ENCODE results near the gene CLIC6. TPM values are rescaled to one million over a fixed set of nuclear protein-coding genes. Genes with fewer than 3 reads are reported as not detected.

The CLIC6 gene
- total and polyA plus RNA-seq, 4 donors, result 15.1 to 63.9 (median 30.6) TPM

- Histone ChIP-seq H3K36me3 (ENCODE audit: control insufficient read depth in 4 of 4, insufficient read depth in 4 of 4, low read length in 4 of 4) (no peaks in the 10 kb centered on the region), H3K9me3 (ENCODE audit: control insufficient read depth in 4 of 4, insufficient read depth in 3 of 4, low read length in 3 of 4) (peaks cover 0 to 2% (median 0%) of the 10 kb centered on the region in 4 donors), H3K4me1 (ENCODE audit: control insufficient read depth in 5 of 5, insufficient read depth in 5 of 5, low read length in 5 of 5) (no peaks in the 10 kb centered on the region), H3K27ac (ENCODE audit: low read depth in 1 of 2, low read length in 1 of 2) (no peak overlapping the region), H3K4me3 (no peak overlapping the region), H3K9ac (ENCODE audit: insufficient read depth in 1 of 2, low read length in 2 of 2) (no peak overlapping the region), H3K27me3 (ENCODE audit: control insufficient read depth in 3 of 3, insufficient read depth in 3 of 3, low read length in 2 of 3) (peaks cover 0 to 10% (median 2%) of the 10 kb centered on the region in 3 donors)
- DNase-seq, result peak; percentile 34 to 81 (median 74)
- WGBS, 2 donors, result 16 to 22% methylated on average over 6 of the region's 6 CpGs
- peak; percentile 83 for TF ChIP-seq CTCF (IDR thresholded peaks at IDR 0.05; ENCODE audit: control extremely low read depth, extremely low read depth)
- peak; percentile 77 for ATAC-seq (ENCODE audit: insufficient read depth, low FRiP score)
Observed at GRCh38 chr21:34630536-34631143, 38.2 kb upstream of the CLIC6 start.

- 82 to 87% methylated on average over 4 of the region's 4 CpGs for WGBS, 2 donors
- H3K27me3 ChIP-seq (ENCODE audit: control insufficient read depth in 3 of 3, insufficient read depth in 3 of 3, low read length in 2 of 3), result peaks cover 0 to 3% (median 0%) of the 10 kb centered on the region in 3 donors
- H3K9me3 ChIP-seq (ENCODE audit: control insufficient read depth in 4 of 4, insufficient read depth in 3 of 4, low read length in 3 of 4), result peaks cover 0 to 2% (median 0%) of the 10 kb centered on the region in 4 donors
- no peak for DNase-seq
- no peak overlapping the region for H3K4me3 ChIP-seq
- H3K4me1 ChIP-seq (ENCODE audit: control insufficient read depth in 5 of 5, insufficient read depth in 5 of 5, low read length in 5 of 5), result no peaks in the 10 kb centered on the region
- no peak for TF ChIP-seq CTCF (IDR thresholded peaks at IDR 0.05; ENCODE audit: control extremely low read depth, extremely low read depth)
- no peaks in the 10 kb centered on the region for H3K36me3 ChIP-seq (ENCODE audit: control insufficient read depth in 4 of 4, insufficient read depth in 4 of 4, low read length in 4 of 4)
- H3K9ac ChIP-seq (ENCODE audit: insufficient read depth in 1 of 2, low read length in 2 of 2), result no peak overlapping the region
- no peak for ATAC-seq (ENCODE audit: insufficient read depth, low FRiP score)
- H3K27ac ChIP-seq (ENCODE audit: low read depth in 1 of 2, low read length in 1 of 2), result no peak overlapping the region
Observed at GRCh38 chr21:34632498-34632897, 36.3 kb upstream of the CLIC6 start.

- no peak for TF ChIP-seq CTCF (IDR thresholded peaks at IDR 0.05; ENCODE audit: control extremely low read depth, extremely low read depth)
- Histone ChIP-seq H3K4me3 (no peak overlapping the region), H3K27me3 (ENCODE audit: control insufficient read depth in 3 of 3, insufficient read depth in 3 of 3, low read length in 2 of 3) (no peaks in the 10 kb centered on the region), H3K4me1 (ENCODE audit: control insufficient read depth in 5 of 5, insufficient read depth in 5 of 5, low read length in 5 of 5) (no peaks in the 10 kb centered on the region), H3K9me3 (ENCODE audit: control insufficient read depth in 4 of 4, insufficient read depth in 3 of 4, low read length in 3 of 4) (peaks cover 0 to 4% (median 0%) of the 10 kb centered on the region in 4 donors), H3K36me3 (ENCODE audit: control insufficient read depth in 4 of 4, insufficient read depth in 4 of 4, low read length in 4 of 4) (no peaks in the 10 kb centered on the region), H3K27ac (ENCODE audit: low read depth in 1 of 2, low read length in 1 of 2) (no peak overlapping the region), H3K9ac (ENCODE audit: insufficient read depth in 1 of 2, low read length in 2 of 2) (no peak overlapping the region)
- ATAC-seq (ENCODE audit: insufficient read depth, low FRiP score) (no peak), DNase-seq (no peak)
- 74 to 83% methylated on average over 3 of the region's 3 CpGs for WGBS, 2 donors
Observed at GRCh38 chr21:34635307-34635706, 33.5 kb upstream of the CLIC6 start.

GRCh38 chr21:34636961-34637360, 31.8 kb upstream of the CLIC6 start:
- no peaks in the 10 kb centered on the region for H3K36me3 ChIP-seq (ENCODE audit: control insufficient read depth in 4 of 4, insufficient read depth in 4 of 4, low read length in 4 of 4)
- no peak for ATAC-seq (ENCODE audit: insufficient read depth, low FRiP score)
- WGBS, 2 donors, result 81 to 84% methylated on average over 3 of the region's 3 CpGs
- H3K4me3 ChIP-seq, result peak overlapping the region; percentile 5
- H3K9ac ChIP-seq (ENCODE audit: insufficient read depth in 1 of 2, low read length in 2 of 2), result no peak overlapping the region
- no peak for DNase-seq
- peaks cover 0 to 4% (median 0%) of the 10 kb centered on the region in 4 donors for H3K9me3 ChIP-seq (ENCODE audit: control insufficient read depth in 4 of 4, insufficient read depth in 3 of 4, low read length in 3 of 4)
- H3K4me1 ChIP-seq (ENCODE audit: control insufficient read depth in 5 of 5, insufficient read depth in 5 of 5, low read length in 5 of 5), result no peaks in the 10 kb centered on the region
- H3K27ac ChIP-seq (ENCODE audit: low read depth in 1 of 2, low read length in 1 of 2), result no peak overlapping the region
- H3K27me3 ChIP-seq (ENCODE audit: control insufficient read depth in 3 of 3, insufficient read depth in 3 of 3, low read length in 2 of 3), result no peaks in the 10 kb centered on the region
- no peak for TF ChIP-seq CTCF (IDR thresholded peaks at IDR 0.05; ENCODE audit: control extremely low read depth, extremely low read depth)
